Measurements from ENCODE around the gene C21orf58. TPM values are rescaled to one million over a fixed set of nuclear protein-coding genes. Genes with fewer than 3 reads are reported as not detected.
"Not testable (repeated sequence)": the region's sequence is repeated elsewhere in the genome, so short reads cannot be mapped to it uniquely, and the experiment has no call there.

C21orf58 gene
- 2.5 and 4.1 TPM in 2 replicates for polyA plus RNA-seq (2011; rRNA removed)
- 5.2 and 5.4 TPM in 2 replicates for polyA minus RNA-seq (2011; rRNA and poly(A)+ RNA removed)

DNA sequence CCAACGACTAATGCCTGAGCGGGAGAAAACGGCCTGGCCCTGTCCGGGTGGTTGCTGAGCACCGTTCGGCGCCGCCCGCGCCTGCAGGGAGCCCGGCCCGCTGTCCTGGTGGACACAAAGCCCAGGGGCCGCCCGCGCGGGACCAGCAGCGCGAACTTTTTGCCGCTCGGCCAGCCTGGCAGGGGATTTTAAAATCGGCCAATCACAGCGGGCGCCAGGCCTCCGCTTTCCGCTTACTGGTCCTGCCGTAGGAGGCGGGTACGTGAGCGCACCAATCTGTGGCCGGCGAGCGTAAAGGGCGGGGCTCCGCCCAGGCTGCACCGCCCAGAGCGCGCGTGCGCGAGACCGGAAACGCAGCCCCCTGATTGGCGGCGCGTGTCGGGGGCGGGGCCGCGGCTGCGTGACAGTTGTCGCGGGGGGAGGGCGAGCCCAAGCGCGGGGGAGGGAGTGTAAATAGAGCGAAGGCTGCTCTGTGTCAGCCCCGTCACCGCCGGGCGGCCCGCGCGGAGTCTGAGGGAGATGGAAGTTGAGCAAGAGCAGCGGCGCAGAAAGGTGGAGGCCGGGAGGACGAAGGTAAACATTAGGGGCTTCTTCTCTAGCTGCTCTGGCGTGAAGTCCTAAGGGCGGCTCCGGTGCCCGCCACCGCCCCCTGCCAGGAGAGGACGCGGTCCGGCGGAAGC, at the start of gene C21orf58, which contains the start of gene PCNT:
Gene C21orf58 (minus strand): TSS at position 161 of the 680 bp plus-strand sequence. CDS start 1,132 bp downstream, outside the sequence.
Gene PCNT (plus strand): TSS at position 447 of the 680 bp plus-strand sequence. CDS start 73 bp downstream, at position 520.
- TF ChIP-seq, protein P1, sequence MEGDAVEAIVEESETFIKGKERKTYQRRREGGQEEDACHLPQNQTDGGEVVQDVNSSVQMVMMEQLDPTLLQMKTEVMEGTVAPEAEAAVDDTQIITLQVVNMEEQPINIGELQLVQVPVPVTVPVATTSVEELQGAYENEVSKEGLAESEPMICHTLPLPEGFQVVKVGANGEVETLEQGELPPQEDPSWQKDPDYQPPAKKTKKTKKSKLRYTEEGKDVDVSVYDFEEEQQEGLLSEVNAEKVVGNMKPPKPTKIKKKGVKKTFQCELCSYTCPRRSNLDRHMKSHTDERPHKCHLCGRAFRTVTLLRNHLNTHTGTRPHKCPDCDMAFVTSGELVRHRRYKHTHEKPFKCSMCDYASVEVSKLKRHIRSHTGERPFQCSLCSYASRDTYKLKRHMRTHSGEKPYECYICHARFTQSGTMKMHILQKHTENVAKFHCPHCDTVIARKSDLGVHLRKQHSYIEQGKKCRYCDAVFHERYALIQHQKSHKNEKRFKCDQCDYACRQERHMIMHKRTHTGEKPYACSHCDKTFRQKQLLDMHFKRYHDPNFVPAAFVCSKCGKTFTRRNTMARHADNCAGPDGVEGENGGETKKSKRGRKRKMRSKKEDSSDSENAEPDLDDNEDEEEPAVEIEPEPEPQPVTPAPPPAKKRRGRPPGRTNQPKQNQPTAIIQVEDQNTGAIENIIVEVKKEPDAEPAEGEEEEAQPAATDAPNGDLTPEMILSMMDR (IDR thresholded peaks at IDR 0.05; ENCODE audit: insufficient read depth, low read depth, low read length) = no peak
- ChIA-PET CTCF (no interaction called here), POLR2A (no interaction called here)
- H3K27me3 ChIP-seq (ENCODE audit: control insufficient read depth, insufficient read depth, low read length) = no peaks in the 10 kb centered on the region
- peak; percentile 90 for DNase-seq (ENCODE audit: low read depth)
- H3K4me3 ChIP-seq (ENCODE audit: low read depth, low read length) = peak within 1 kb of the TSS; percentile 72
- H3K36me3 ChIP-seq (ENCODE audit: control insufficient read depth, insufficient read depth, low read length) = peaks cover 7% of the 10 kb centered on the region

DNA sequence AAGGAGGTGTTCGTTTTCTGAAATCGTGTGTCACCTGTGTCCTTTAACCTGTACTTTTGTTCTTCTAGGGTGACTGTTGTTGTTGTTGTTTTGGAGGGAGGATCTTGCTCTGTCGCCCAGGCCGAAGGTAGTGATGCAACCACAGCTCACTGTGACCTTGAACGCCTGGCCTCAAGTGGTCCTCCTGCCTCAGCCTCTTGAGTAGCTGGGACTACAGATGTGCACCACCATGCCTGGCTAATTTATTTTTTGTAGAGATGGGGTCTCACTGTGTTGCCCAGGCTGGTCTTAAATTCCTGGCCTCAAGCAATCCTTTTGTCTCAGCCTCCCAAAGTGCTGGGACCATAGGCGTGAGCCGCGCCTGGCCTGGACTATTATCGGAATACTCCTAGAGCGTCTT, 49.3 kb upstream of the C21orf58 start:
- CTCF ChIA-PET; DNase-seq (ENCODE audit: low read depth); H3K27me3 ChIP-seq (ENCODE audit: control insufficient read depth, insufficient read depth, low read length); POLR2A ChIA-PET; H3K36me3 ChIP-seq (ENCODE audit: control insufficient read depth, insufficient read depth, low read length); H3K4me3 ChIP-seq (ENCODE audit: low read depth, low read length): not testable (repeated sequence)

GRCh38 chr21:46372014-46372485, 48.4 kb upstream of the C21orf58 start:
- no peak for DNase-seq (ENCODE audit: low read depth)
- ChIA-PET POLR2A (no interaction called here), CTCF (no interaction called here)
- peaks cover 9% of the 10 kb centered on the region for H3K36me3 ChIP-seq (ENCODE audit: control insufficient read depth, insufficient read depth, low read length)
- no peaks in the 10 kb centered on the region for H3K27me3 ChIP-seq (ENCODE audit: control insufficient read depth, insufficient read depth, low read length)
- no peak overlapping the region for H3K4me3 ChIP-seq (ENCODE audit: low read depth, low read length)
- TF ChIP-seq, protein P1 (IDR thresholded peaks at IDR 0.05; ENCODE audit: insufficient read depth, low read depth, low read length) = no peak

GRCh38 chr21:46371204-46372013, 47.7 kb upstream of the C21orf58 start:
- CTCF ChIA-PET = no interaction called here
- TF ChIP-seq, protein P1 (IDR thresholded peaks at IDR 0.05; ENCODE audit: insufficient read depth, low read depth, low read length) = no peak
- no peak for DNase-seq (ENCODE audit: low read depth)
- Histone ChIP-seq H3K4me3 (ENCODE audit: low read depth, low read length) (no peak overlapping the region), H3K27me3 (ENCODE audit: control insufficient read depth, insufficient read depth, low read length) (no peaks in the 10 kb centered on the region), H3K36me3 (ENCODE audit: control insufficient read depth, insufficient read depth, low read length) (peaks cover 15% of the 10 kb centered on the region)
- POLR2A ChIA-PET = no interaction called here

DNA sequence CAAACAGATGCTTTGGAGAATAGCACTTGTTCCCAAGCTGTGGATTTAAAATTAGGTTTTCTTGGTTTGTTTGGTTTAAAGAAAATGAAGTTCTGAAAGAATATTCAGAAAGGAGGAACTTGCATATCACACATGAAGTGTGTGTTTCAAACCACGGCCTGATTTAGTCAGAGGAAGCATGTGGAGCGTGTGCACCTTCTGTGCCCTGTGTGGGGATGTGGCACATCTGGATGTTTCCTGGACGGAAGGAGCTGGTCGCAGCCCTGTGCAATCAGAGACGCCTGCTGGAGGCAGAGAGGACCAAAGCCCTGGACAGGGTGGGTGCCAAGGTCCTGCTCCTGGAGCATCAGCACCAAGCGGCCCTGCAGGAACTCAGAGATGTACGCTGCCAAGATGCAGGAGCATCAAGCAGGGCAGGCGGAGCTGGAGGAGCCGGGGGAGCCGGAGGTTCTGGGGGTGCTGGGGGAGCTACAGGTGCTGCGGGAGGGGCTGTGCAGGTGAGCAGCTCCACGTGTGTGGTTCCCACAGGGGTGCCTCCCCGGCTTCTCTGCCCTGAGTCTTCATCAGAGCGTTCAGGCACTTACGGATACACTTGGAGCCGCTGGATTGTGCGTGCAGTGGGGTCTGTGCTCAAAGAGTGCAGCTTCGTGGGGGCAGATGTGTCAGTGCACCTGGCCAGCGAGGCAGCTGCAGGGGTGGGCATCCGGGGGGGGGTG, 46.0 kb upstream of the C21orf58 start:
- CTCF ChIA-PET = no interaction called here
- DNase-seq (ENCODE audit: low read depth) = no peak
- POLR2A ChIA-PET = no interaction called here
- Histone ChIP-seq H3K36me3 (ENCODE audit: control insufficient read depth, insufficient read depth, low read length) (peaks cover 17% of the 10 kb centered on the region), H3K4me3 (ENCODE audit: low read depth, low read length) (no peak overlapping the region), H3K27me3 (ENCODE audit: control insufficient read depth, insufficient read depth, low read length) (no peaks in the 10 kb centered on the region)
- TF ChIP-seq, protein P1 (IDR thresholded peaks at IDR 0.05; ENCODE audit: insufficient read depth, low read depth, low read length) = no peak
